WTC11 (cell line): Measurements from ENCODE around the gene SCO2.

Experiments used
- ATF1 ChIP-seq: sonication (generic); formaldehyde crosslinking; IDR thresholded peaks from 2 replicates; pipeline ENCODE4 v1.8.1; 2023; ENCODE audit warnings: mild to moderate bottlenecking, moderate library complexity, missing genetic modification reagents
- TF ChIP-seq, protein P1 (sequence below): sonication (generic); formaldehyde crosslinking; conservative IDR thresholded peaks from 2 replicates; pipeline ENCODE4 v1.8.1; 2022; ENCODE audit warnings: mild to moderate bottlenecking, missing genetic modification reagents
- TF ChIP-seq, protein P2 (sequence below): sonication (generic); formaldehyde crosslinking; IDR thresholded peaks from 2 replicates; pipeline ENCODE4 v1.8.0; 2022; ENCODE audit warnings: mild to moderate bottlenecking, missing genetic modification reagents
- TF ChIP-seq, protein P3 (sequence below): sonication (generic); formaldehyde crosslinking; IDR thresholded peaks from 2 replicates; pipeline ENCODE4 v1.8.1; 2023; ENCODE audit warnings: mild to moderate bottlenecking, missing genetic modification reagents
- TF ChIP-seq, protein P4 (sequence below): sonication (generic); formaldehyde crosslinking; IDR thresholded peaks from 2 replicates; pipeline ENCODE4 v1.8.1; 2022; ENCODE audit warnings: missing genetic modification reagents, borderline replicate concordance

DNA sequence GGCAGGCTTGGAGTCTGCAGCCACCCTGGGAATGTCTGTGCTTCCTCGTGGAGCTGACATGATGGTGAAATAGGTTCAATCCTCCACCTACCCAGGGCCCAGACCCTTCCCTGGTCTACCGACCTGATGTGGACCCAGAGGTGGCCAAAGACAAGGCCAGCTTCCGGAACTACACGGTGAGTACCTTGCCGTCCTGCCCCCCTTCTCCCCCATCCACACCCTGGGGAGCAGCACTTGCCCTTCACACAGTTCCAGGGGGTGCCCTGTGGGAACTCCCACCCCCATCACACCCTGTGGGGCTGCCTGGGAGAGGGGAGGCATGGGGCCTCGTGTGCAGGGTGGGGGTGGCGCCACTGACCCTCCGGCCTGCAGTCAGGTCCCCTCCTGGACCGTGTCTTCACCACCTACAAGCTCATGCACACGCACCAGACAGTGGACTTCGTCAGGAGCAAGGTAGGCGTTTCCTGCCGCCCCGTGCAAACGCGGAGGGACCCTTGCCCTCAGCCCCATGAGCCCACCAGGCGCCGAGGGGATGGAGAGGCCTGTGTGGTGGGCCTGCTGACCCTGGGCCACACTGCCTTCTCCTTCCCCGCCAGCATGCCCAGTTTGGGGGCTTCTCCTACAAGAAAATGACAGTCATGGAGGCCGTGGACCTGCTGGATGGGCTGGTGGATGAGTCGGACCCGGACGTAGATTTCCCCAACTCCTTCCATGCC lies 38.0 kb downstream of the SCO2 start:
- TF ChIP-seq, protein P1, sequence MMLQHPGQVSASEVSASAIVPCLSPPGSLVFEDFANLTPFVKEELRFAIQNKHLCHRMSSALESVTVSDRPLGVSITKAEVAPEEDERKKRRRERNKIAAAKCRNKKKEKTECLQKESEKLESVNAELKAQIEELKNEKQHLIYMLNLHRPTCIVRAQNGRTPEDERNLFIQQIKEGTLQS (CRISPR knock-in tag): no peak
- TF ChIP-seq, protein P2, sequence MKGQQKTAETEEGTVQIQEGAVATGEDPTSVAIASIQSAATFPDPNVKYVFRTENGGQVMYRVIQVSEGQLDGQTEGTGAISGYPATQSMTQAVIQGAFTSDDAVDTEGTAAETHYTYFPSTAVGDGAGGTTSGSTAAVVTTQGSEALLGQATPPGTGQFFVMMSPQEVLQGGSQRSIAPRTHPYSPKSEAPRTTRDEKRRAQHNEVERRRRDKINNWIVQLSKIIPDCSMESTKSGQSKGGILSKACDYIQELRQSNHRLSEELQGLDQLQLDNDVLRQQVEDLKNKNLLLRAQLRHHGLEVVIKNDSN (CRISPR knock-in tag): no peak
- TF ChIP-seq, protein P3, sequence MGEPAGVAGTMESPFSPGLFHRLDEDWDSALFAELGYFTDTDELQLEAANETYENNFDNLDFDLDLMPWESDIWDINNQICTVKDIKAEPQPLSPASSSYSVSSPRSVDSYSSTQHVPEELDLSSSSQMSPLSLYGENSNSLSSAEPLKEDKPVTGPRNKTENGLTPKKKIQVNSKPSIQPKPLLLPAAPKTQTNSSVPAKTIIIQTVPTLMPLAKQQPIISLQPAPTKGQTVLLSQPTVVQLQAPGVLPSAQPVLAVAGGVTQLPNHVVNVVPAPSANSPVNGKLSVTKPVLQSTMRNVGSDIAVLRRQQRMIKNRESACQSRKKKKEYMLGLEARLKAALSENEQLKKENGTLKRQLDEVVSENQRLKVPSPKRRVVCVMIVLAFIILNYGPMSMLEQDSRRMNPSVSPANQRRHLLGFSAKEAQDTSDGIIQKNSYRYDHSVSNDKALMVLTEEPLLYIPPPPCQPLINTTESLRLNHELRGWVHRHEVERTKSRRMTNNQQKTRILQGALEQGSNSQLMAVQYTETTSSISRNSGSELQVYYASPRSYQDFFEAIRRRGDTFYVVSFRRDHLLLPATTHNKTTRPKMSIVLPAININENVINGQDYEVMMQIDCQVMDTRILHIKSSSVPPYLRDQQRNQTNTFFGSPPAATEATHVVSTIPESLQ (CRISPR knock-in tag): no peak
- TF ChIP-seq, protein P4, sequence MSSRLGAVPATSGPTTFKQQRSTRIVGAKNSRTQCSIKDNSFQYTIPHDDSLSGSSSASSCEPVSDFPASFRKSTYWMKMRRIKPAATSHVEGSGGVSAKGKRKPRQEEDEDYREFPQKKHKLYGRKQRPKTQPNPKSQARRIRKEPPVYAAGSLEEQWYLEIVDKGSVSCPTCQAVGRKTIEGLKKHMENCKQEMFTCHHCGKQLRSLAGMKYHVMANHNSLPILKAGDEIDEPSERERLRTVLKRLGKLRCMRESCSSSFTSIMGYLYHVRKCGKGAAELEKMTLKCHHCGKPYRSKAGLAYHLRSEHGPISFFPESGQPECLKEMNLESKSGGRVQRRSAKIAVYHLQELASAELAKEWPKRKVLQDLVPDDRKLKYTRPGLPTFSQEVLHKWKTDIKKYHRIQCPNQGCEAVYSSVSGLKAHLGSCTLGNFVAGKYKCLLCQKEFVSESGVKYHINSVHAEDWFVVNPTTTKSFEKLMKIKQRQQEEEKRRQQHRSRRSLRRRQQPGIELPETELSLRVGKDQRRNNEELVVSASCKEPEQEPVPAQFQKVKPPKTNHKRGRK (CRISPR knock-in tag): no peak
- TF ChIP-seq ATF1 (CRISPR knock-in tag): no peak
